Cardiac muscle cell (in vitro differentiated cells and primary cell): ENCODE results near the gene NPPB. TPM values are rescaled to one million over a fixed set of nuclear protein-coding genes. Genes with fewer than 3 reads are reported as not detected.

ENCODE experiments used
- DNase-seq, 2 donors: peaks; one replicate each; pipeline versions ENCODE4 v3.0.0 to v3.0.0-alpha.2; 2010 to 2017; ENCODE audit warnings: low read depth in 1 of 2, low spot score in 1 of 2
- H3K27ac ChIP-seq: fragments of 200-600 bp; sonication (generic); 2 replicates; pipeline ENCODE4 v1.5.1; 2016
- H3K27me3 ChIP-seq: fragments of 200-600 bp; sonication (generic); 2 replicates; pipeline ENCODE4 v1.6.0; 2016; ENCODE audit warnings: control low read depth
- H3K36me3 ChIP-seq: fragments of 200-600 bp; sonication (generic); 2 replicates; pipeline ENCODE4 v1.5.1; 2016; ENCODE audit warnings: control low read depth
- H3K4me1 ChIP-seq: fragments of 200-600 bp; sonication (generic); 2 replicates; pipeline ENCODE4 v1.8.1; 2017; ENCODE audit warnings: low read depth, mild to moderate bottlenecking, mixed run types
- H3K4me3 ChIP-seq: fragments of 200-600 bp; sonication (generic); 2 replicates; pipeline ENCODE4 v1.5.1; 2016; ENCODE audit warnings: mild to moderate bottlenecking
- H3K9me3 ChIP-seq: fragments of 200-600 bp; sonication (generic); 2 replicates; pipeline ENCODE4 v1.5.1; 2017; ENCODE audit warnings: low read depth, mild to moderate bottlenecking, control low read depth
- polyA plus RNA-seq: library from polyadenylated mRNA; unstranded; fragments of >200 nt; fragmentation: Nextera tagmentation; extraction: Ambion mirVana; gene quantifications from 2 replicates; pipeline ENCODE4 v1.2.1, GENCODE V29; 2016
- total RNA-seq: library from RNA; depleted of rRNA; stranded (reverse); fragments of >200 nt; gene quantifications from 2 replicates; pipeline ENCODE4 v1.2.3, GENCODE V29; 2016
- TF ChIP-seq, protein P1 (sequence below): IDR thresholded peaks from 2 replicates; pipeline ENCODE4 v1.5.1; 2012; ENCODE audit warnings: low read depth, mild to moderate bottlenecking, low read length

NPPB gene
- total and polyA plus RNA-seq, 2 experiments from 2014 or later, result 18.9 to 188 TPM

DNA sequence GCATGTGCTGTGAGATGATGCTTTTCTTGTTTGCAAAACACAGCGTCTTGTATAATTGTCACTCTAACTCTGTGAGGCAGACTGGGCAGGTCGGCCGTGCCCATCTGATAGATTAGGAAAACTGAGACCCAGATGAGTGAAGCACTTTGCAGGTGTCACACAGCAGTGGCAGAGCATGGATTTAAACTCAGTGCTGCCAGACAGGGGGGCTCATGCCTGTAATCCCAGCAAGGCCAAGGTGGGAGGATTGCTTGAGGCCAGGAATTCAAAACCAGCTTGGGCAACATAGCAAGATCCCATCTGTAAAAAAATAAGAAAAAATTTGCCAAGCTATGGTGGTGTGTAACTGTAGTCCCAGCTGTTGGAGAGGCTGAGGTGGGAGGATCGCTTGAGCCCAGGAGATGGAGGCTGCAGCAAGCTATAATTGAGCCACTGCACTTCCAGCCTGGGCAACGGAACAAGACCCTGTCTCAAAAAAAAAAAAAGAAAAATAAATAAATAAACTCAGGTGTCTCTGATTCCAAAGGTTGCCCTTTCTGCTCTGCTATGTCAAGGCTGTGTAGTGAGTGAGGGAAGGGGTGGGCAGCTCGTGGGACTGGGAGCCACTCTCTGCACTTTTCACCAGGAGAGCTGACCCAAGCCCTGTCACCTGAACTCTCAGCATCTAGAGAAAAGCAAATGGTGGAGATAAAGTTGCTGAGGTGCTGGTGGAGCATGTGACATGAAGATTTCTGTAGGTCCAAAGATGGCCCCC is 32.9 kb upstream of the NPPB start:
- TF ChIP-seq, protein P1, sequence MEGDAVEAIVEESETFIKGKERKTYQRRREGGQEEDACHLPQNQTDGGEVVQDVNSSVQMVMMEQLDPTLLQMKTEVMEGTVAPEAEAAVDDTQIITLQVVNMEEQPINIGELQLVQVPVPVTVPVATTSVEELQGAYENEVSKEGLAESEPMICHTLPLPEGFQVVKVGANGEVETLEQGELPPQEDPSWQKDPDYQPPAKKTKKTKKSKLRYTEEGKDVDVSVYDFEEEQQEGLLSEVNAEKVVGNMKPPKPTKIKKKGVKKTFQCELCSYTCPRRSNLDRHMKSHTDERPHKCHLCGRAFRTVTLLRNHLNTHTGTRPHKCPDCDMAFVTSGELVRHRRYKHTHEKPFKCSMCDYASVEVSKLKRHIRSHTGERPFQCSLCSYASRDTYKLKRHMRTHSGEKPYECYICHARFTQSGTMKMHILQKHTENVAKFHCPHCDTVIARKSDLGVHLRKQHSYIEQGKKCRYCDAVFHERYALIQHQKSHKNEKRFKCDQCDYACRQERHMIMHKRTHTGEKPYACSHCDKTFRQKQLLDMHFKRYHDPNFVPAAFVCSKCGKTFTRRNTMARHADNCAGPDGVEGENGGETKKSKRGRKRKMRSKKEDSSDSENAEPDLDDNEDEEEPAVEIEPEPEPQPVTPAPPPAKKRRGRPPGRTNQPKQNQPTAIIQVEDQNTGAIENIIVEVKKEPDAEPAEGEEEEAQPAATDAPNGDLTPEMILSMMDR, result no peak
- no peak for DNase-seq
- no peak overlapping the region for H3K27ac ChIP-seq

DNA sequence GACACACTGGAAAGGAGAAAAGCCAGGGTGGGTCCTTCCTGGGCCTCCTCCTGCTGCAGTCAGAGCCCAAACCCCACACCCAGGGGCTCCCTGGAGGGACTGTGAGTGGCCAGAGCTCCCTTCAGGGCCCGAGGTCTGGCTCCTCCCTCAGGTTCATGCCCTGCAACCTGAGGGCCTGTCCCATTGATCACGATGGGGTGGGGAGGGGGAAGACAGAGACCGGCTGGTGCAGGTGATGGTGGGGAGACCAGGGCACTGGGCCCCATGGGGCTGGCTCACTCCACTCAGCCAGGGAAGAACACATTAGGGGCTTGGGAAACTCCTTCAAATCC is 30.1 kb upstream of the NPPB start:
- Histone ChIP-seq H3K4me1 (peaks cover 24% of the 10 kb centered on the region), H3K9me3 (no peaks in the 10 kb centered on the region), H3K27me3 (no peaks in the 10 kb centered on the region), H3K36me3 (no peaks in the 10 kb centered on the region), H3K27ac (peak overlapping the region; percentile 10), H3K4me3 (no peak overlapping the region)
- DNase-seq, result no peak
- TF ChIP-seq, protein P1, result no peak

More for the DNA sequence above, 32.9 kb upstream of the NPPB start:
- Histone ChIP-seq H3K9me3 (no peaks in the 10 kb centered on the region), H3K27me3 (no peaks in the 10 kb centered on the region), H3K4me1 (peaks cover 14% of the 10 kb centered on the region), H3K36me3 (no peaks in the 10 kb centered on the region), H3K4me3 (no peak overlapping the region)

DNA sequence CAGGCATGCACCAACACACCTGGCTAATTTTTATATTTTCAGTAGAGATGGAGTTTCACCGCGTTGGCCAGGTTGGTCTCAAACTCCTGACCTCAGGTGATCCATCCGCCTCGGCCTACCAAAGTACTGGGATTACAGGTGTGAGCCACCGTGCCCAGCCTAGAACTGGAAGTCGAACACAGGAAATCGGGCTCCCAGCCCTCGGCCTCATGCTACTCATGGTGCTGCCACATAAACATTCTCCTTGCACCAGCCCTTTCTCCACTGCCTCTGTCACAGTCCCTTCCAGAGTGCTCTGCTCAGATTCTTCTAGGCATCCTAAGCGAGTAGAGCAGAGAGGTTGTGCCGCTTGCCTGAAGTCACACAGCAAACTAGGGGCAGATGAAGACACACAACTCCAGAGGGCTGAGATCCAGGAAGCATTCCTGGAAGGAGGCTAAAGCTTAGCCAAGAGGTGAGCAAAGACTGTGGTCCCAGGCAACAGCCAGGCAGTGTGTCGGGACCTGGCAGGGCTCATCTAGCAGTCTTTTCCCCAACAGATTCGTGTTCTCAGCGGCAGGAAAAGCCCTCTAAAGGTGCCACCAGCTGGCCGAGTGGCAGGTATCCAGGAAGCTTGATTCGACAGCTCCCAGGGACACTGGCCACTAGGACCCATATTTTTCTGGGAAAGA is 29.6 kb upstream of the NPPB start:
- TF ChIP-seq, protein P1, result no peak
- DNase-seq, result no peak
- Histone ChIP-seq H3K27me3 (no peaks in the 10 kb centered on the region), H3K4me3 (no peak overlapping the region), H3K27ac (peak overlapping the region; percentile 10), H3K4me1 (peaks cover 29% of the 10 kb centered on the region), H3K36me3 (no peaks in the 10 kb centered on the region), H3K9me3 (no peaks in the 10 kb centered on the region)

DNA sequence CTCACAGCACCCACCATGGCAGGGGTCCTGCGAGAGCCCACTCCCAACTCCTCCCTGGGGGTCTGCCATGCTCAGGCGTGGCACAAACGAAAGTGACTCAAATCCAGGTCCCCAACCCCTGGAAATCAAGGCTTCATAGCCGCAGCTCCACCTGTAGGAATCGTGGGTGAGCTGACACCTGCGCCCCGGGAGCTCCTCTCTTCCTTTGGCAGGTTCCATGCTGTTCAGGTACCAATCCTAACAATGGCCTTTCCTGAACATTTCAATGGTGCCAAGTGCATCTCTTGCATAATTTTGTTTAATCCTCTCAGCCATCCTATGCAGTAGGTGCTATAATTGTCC is 28.9 kb upstream of the NPPB start:
- DNase-seq, result no peak
- Histone ChIP-seq H3K27ac (peak overlapping the region; percentile 61), H3K9me3 (no peaks in the 10 kb centered on the region), H3K4me1 (peaks cover 33% of the 10 kb centered on the region), H3K36me3 (no peaks in the 10 kb centered on the region), H3K27me3 (no peaks in the 10 kb centered on the region), H3K4me3 (no peak overlapping the region)
- TF ChIP-seq, protein P1, result no peak

DNA sequence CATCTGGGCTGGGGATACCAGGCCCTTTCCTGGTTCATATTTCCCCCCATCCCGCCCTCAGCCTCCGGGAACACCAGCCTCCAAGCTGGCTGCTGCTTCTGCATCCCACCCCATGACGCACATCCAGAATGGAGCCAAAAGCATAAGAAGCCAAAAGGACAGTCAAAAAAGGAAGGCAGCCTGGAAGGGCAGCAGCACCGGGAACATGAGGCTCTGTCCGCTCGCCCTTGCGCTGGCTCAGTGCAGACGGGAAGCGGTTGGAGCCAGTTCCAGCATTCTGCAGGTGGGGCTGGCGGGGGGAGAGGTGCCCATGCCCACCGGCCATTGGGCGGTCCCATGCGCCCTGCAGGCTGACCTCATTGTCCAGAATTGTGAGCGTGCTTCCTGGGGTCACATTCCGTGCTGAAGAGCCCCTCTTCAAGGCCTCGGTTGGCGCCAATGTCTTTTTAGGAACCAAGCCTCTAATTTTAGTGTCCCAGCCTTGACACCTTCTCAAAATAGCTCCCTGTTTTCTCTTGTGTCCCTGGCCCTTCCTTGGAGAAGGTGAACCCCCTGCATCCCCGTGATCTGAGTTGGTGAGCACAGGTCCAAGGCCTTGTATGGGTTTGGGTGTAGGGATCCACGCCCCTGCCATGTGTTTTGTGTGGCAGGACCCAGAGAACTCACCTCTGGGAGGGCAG is 28.4 kb upstream of the NPPB start:
- Histone ChIP-seq H3K36me3 (no peaks in the 10 kb centered on the region), H3K4me1 (peaks cover 38% of the 10 kb centered on the region), H3K9me3 (no peaks in the 10 kb centered on the region), H3K27ac (peak overlapping the region; percentile 61), H3K4me3 (no peak overlapping the region), H3K27me3 (no peaks in the 10 kb centered on the region)
- TF ChIP-seq, protein P1, result no peak
- DNase-seq, result peak in 1 of 2 donors; percentile 37
